Breast epithelium (tissue), 4 donors: ENCODE results near the gene TRPM3. TPM values are rescaled to one million over a fixed set of nuclear protein-coding genes. Genes with fewer than 3 reads are reported as not detected.

Source experiments
- DNase-seq, 2 donors: peaks; one replicate each; pipeline ENCODE4 v3.0.0-alpha.2; 2019; ENCODE audit warnings: low spot score in 2 of 2
- H3K27ac ChIP-seq, 2 donors: fragments of 200-600 bp; sonication (generic) in 1 of 2; one replicate each; pipeline ENCODE4 v1.5.1; 2016 to 2019; ENCODE audit warnings: mild to moderate bottlenecking in 1 of 2
- H3K27me3 ChIP-seq, 2 donors: fragments of 200-600 bp; sonication (generic) in 1 of 2; one replicate each; pipeline versions ENCODE4 v1.5.1 to v1.6.0; 2017 to 2019; ENCODE audit warnings: control low read depth in 1 of 2, mild to moderate bottlenecking in 1 of 2
- H3K36me3 ChIP-seq: fragments of 200-600 bp; one replicate; pipeline ENCODE4 v1.5.1; 2019
- H3K4me1 ChIP-seq, 2 donors: fragments of 200-600 bp; sonication (generic); one replicate each; pipeline ENCODE4 v1.5.1; 2016 to 2019; ENCODE audit warnings: control low read depth in 1 of 2
- H3K4me3 ChIP-seq, 3 donors: fragments of 200-600 bp; sonication (generic); 1 replicate in 2 of 3; 2 replicates in 1 of 3; pipeline ENCODE4 v1.5.1; 2016 to 2019; ENCODE audit warnings: mild to moderate bottlenecking in 3 of 3, moderate library complexity in 2 of 3
- H3K9me3 ChIP-seq, 2 donors: fragments of 200-600 bp; sonication (generic) in 1 of 2; one replicate each; pipeline ENCODE4 v1.5.1; 2016 to 2019; ENCODE audit warnings: control low read depth in 1 of 2
- CTCF ChIP-seq, 3 donors: fragments of 450-650 bp; IDR thresholded peaks; one replicate each; pipeline ENCODE4 v1.5.1; 2016 to 2017; ENCODE audit warnings: antibody characterized with exemption in 3 of 3, mild to moderate bottlenecking in 3 of 3, moderate library complexity in 3 of 3
- POLR2A ChIP-seq: fragments of 450-650 bp; IDR thresholded peaks from one replicate; pipeline ENCODE4 v1.6.1; 2016; ENCODE audit warnings: antibody characterized with exemption, mild to moderate bottlenecking, moderate library complexity
- POLR2AphosphoS5 ChIP-seq, 3 donors: sonication (generic); formaldehyde crosslinking; IDR thresholded peaks; one replicate each; pipeline ENCODE4 v1.6.1; 2017; ENCODE audit warnings: antibody characterized with exemption in 3 of 3
- intact Hi-C: fragments of 100-400 bp; cut with DNase I; formaldehyde crosslinking; loops from one replicate; pipeline ENCODE4 v1.15.1; 2023; ENCODE audit warnings: low total_unique reads
- total RNA-seq, 3 donors: library from RNA; depleted of rRNA; stranded (reverse); fragments of >200 nt; gene quantifications; one replicate each; pipeline ENCODE4 v1.1.0, GENCODE V29; 2016

The TRPM3 gene
- total RNA-seq, 3 donors from 2014 or later: 0.33 to 0.88 (median 0.64) TPM

- Histone ChIP-seq H3K9me3 (no peaks in the 10 kb centered on the region), H3K27ac (no peak overlapping the region), H3K4me1 (no peaks in the 10 kb centered on the region), H3K4me3 (no peak overlapping the region), H3K36me3 (no peaks in the 10 kb centered on the region), H3K27me3 (no peaks in the 10 kb centered on the region)
- intact Hi-C loops: no loop called here
- TF ChIP-seq CTCF (IDR thresholded peaks at IDR 0.05) (no peak), POLR2AphosphoS5 (IDR thresholded peaks at IDR 0.05) (no peak), POLR2A (no peak)
- DNase-seq: no peak
Observed at GRCh38 chr9:70792796-70793195, 328.6 kb downstream of the TRPM3 start.

GRCh38 chr9:70791936-70792335 lies 329.5 kb downstream of the TRPM3 start:
- Histone ChIP-seq H3K4me3 (no peak overlapping the region), H3K4me1 (no peaks in the 10 kb centered on the region), H3K9me3 (no peaks in the 10 kb centered on the region), H3K27ac (no peak overlapping the region), H3K27me3 (no peaks in the 10 kb centered on the region), H3K36me3 (no peaks in the 10 kb centered on the region)
- no peak for TF ChIP-seq POLR2A
- no peak for TF ChIP-seq POLR2AphosphoS5 (IDR thresholded peaks at IDR 0.05)
- no peak for TF ChIP-seq CTCF (IDR thresholded peaks at IDR 0.05)
- intact Hi-C loops: no loop called here
- no peak for DNase-seq

GRCh38 chr9:70789086-70789485 lies 332.3 kb downstream of the TRPM3 start:
- H3K36me3 ChIP-seq: no peaks in the 10 kb centered on the region
- H3K27ac ChIP-seq: no peak overlapping the region
- no peaks in the 10 kb centered on the region for H3K27me3 ChIP-seq
- no peaks in the 10 kb centered on the region for H3K9me3 ChIP-seq
- H3K4me1 ChIP-seq: no peaks in the 10 kb centered on the region
- DNase-seq: no peak
- no peak overlapping the region for H3K4me3 ChIP-seq
- intact Hi-C loops: no loop called here
- TF ChIP-seq CTCF (IDR thresholded peaks at IDR 0.05): no peak

GRCh38 chr9:70784456-70784855 lies 337.0 kb downstream of the TRPM3 start:
- Histone ChIP-seq H3K9me3 (no peaks in the 10 kb centered on the region), H3K27me3 (no peaks in the 10 kb centered on the region), H3K27ac (no peak overlapping the region), H3K4me3 (no peak overlapping the region), H3K36me3 (no peaks in the 10 kb centered on the region), H3K4me1 (no peaks in the 10 kb centered on the region)
- DNase-seq: no peak
- intact Hi-C loops: no loop called here
- TF ChIP-seq POLR2A (no peak), CTCF (IDR thresholded peaks at IDR 0.05) (no peak), POLR2AphosphoS5 (IDR thresholded peaks at IDR 0.05) (no peak)

- no peak for TF ChIP-seq POLR2A
- TF ChIP-seq CTCF (IDR thresholded peaks at IDR 0.05): no peak
- no peak for TF ChIP-seq POLR2AphosphoS5 (IDR thresholded peaks at IDR 0.05)
- Histone ChIP-seq H3K27me3 (no peaks in the 10 kb centered on the region), H3K9me3 (no peaks in the 10 kb centered on the region), H3K36me3 (no peaks in the 10 kb centered on the region), H3K27ac (no peak overlapping the region), H3K4me3 (no peak overlapping the region), H3K4me1 (no peaks in the 10 kb centered on the region)
- DNase-seq: no peak
- intact Hi-C loops: loop anchor here (5.0 kb wide), 1 partner anchor 886 kb away; no protein-coding TSS in a partner anchor
Observed at GRCh38 chr9:70778568-70778967, 342.9 kb downstream of the TRPM3 start.
